DMS153 (cell line): Measurements from ENCODE around the gene CREB3L1.
A peak's percentile ranks its signal among the peaks of the same experiment; 100 is the strongest.

ENCODE experiments used
- DNase-seq: peaks from one replicate; lab custom pipeline; 2025; lab: John Stamatoyannopoulos, UW

The CREB3L1 gene

DNA sequence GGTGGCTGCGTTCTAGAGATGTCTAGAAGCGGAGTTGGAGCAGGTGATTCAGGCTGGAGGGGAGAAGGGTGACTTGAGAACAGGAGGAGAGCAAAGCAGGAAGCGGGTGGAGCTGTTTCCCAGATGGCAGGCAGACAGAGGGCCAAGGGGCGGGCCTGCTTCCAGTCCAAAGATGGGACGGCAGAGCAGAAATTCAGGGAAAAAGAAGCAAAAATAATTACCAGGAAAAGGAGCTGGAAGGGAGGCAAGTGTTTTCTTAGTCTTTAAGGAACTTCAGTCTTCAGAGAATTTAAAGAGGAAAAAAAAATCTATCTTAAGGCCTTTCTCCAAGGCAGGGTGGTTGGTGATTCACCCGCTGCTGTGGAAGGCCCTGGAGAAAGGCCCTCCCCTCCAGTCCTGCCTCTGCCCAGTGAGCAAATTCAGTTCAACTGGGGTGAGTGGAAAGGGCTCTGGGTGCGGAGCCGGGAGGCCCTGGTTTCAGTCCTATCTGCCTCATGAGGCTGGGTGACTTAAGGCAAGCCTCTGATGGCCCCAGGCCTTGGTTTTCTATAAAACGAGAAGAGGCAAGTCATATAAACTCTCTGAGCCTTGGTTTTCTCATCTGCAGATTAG, 4.5 kb upstream of the CREB3L1 start:
- peak; percentile 51 for DNase-seq

DNA sequence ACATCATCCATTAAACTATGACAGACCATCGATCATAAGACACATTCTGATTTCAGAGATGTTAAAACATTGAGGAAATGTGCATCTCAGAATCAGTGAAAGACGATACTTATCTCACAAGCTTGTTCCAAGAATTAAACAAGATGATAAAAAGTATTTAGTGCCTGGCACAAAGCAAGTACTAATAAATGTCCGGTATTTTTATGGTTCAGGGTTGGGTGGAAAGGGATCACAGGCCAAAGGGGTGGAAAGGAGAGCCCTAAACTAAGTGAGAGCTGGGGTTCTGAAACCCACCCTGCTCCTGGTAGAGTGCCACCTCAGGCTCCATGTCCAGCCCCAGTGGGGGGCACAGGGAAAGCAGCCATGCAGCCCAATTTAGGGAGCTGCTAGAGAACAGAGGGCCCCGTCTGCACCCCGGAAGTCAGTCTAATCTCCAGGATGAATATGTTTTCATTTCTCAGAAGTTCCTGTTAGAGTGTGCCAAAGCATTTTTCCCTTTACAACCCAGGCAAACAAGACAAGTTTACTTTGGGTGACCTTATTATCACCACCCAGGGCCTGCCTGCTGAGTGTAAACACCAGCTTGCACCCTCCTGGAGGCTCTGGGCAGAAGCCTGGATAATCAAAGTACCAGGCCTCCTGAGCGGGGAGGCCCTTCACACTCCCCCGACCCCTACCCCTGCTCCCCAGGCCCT, 3.8 kb upstream of the CREB3L1 start:
- peak; percentile 82 for DNase-seq

DNA sequence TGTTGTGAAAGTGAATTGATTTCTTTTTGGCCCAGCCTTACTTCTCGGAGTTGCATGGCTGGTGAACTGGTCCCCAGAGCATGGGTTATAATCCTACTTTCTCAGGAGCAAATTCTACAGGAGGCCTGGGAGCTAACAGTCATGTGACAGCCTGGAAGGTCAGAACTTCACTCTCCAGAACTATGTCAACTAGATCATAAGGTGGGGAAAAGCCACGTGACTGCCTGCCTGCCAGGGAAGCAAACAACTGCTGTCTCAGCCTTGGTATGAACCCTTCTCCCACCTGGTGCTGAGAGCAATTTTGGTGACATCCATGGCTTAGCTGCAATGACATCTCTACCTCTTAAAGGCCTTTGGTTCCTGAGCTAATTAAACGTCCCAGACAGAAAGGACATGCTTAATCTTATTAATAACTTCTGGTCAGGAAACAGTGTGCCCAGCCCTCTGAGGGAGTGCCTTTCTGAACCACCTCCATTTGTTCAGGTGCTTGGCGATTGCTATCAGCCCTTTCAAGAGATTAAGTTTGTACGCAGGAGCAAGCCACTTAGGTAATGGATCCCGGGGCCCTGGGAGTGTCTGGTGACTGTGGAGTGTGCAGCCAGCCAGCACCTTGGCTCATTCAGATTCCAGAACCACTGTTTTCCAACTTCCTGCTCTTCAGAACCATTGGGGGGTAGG, 1.4 kb upstream of the CREB3L1 start:
- no peak for DNase-seq

DNA sequence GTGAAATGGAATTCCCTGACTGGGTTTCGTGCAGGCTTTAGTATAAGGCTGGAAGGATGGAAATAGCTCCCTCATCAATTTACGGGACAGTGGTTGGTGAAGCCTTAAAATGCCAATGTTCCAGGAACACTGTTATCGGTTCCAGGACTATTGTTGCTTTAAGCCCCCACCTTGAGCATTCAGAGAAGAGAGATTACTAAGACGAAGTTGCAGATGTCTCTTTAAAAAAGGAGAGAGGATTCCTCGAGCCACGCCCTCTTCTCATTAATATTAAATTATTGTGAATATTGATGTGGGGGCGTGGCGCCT, 195 bp upstream of the CREB3L1 start:
- no peak for DNase-seq

DNA sequence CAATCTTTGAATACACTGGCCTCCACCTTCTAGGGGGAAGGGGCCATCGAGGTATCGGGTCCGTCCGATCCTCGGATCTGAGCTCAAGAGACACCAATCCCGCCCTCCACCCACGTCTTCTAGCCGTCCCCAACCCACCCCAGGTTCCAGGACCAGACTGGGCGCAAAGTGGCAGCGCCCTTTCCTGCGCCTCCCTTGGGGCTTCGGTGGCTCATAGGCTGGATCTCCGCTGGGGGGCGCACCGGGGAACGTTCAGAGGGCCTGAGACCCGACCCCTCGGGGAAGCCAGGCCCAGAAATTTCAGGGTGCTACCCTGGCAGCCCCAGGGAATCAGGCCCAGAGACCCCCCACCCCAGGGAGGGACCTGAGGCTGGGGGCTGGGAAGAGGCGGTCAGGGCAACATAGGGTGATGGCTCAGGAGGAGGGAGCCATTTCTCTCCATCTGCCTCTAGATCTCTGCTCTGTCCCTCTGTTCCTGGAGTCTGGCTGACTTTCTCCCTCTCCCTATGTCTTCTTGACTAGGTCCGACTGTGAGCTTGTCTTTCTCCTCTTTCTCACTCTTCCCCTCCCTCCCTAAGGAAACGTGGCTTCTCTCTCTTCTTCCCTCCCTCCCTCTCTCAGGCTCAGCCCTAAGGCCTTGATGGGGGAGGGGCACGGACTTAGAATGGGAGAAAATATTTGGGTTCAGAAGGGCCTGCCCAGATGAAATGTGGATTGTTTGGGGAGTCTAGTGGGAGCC, 1.1 kb downstream of the CREB3L1 start:
- DNase-seq: no peak

DNA sequence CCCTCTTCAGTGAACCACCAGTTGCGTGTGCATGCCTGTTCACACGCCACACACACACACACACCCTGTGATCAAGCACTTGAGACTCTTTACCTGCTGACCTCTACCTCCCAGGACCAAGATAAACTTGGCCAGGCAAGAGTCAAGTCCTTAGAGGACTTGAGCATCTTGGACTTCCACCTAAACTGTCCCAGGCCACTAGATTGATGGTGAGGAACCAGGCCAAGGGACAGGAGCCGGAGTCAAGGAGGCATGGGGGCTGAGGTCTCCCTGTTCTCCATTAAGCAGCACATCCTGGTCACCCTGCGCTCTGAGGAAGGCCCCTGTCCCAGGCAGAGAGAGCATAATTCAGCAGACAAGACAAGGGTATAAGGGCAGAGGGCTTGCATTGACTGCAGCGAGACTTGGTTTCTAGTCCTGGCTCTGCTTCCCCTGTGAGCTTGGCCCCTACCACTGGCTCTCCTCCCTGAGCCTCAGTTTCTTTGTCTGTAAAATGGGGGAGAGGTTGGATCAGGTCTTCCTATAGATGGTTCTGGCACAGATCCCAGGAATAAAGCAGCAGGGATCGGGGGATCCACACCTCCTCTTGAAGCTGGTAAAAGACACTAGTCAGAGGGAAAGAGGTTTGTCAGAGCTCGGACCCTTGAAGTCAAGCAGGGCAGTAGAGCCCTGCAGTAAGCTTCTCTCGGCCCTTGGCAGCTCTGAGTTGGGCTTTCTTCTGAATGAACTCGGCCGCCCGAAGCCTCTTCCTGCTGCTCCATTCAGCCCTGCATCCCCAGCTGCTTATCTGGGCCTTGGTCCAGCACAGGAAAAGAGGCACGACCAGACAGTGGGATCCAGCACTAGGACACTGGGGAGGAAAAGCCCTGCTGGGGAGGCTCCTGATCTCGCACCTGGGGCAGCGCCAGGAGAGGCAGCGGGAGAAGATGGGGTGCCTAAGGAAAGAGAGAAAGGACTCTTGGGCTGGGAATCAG, 2.0 kb downstream of the CREB3L1 start:
- no peak for DNase-seq

DNA sequence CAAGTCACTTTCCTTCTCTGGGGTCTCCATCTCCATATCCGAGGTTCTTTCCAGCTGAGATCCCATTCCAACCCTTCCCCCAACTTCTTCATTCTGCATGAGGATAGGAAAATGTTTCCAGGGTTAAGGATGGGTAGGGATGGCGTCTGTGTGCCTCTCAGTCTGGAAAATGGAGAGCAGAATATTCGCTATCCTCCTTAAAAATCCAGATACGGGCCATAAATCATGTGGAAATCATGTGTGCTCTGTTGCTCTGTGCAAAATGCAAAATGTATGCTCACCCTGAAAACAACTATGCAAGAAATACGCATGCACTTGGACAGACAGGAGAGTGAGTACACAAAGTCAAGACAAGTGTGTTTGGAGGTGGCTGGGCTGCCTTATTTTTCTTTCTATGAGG, 3.2 kb downstream of the CREB3L1 start:
- no peak for DNase-seq

DNA sequence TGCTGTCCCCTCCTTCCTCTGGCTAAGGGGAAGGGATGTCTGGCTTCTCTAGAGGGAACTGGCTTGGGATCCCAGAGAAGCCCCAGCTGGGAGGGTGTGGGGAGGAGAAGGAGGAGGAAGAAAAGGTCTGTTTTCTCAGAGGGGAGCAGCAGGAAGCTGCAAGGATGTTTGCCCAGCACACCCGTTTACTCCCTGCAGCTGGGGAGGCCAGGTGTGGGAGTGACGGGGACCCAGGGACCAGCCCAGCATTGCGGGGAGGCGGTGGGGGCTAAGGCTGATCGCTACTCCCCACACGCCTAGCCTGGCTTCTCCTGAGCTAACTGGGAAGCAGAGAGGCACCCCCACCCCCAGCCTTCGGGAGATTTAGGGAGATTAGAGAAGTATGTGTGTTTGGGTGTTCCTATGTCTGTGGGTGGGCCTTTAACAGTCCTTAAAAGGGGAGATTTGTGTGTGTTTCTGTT, 3.9 kb downstream of the CREB3L1 start:
- no peak for DNase-seq

DNA sequence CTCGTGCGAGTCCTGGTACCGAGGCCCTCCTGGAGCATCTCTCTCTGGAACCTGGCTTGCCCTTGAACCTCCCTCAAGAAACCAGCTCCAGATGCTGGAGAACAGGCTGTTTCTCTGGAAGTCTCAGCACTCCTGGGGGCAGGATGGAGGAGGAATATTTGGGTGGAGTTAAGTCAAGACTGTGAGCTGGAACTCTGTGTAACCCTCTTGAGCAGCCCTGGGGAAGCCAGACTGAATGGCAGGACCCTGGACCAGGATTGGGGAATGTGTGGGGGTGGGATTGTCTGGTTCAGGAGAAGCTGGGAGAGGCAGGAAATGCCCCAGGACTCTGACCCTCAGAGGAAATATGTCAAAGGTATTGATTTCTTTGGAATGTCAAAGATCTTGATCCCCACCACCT, 7.7 kb downstream of the CREB3L1 start:
- no peak for DNase-seq

DNA sequence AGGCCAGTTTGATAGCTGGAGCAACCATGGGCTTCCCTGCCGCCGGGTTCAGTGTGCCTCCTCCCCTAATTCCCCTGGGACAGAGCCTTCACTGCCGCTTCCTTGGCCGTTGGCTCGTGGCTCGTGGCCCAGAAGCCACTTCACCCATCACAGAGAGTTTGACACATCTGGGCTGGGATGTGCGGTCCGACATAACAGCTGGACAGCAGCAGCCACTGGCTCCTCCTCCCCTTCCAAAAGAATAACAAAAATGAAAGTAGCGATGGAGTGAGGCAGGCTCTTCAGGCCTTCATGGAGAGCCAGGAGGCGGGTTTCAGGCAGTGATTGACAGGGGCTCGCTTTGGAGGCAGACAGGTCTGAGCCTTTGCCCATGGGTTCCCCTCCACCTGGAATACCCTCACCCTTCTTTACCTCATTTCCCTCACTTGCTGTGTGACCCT, 8.2 kb downstream of the CREB3L1 start:
- peak; percentile 44 for DNase-seq

DNA sequence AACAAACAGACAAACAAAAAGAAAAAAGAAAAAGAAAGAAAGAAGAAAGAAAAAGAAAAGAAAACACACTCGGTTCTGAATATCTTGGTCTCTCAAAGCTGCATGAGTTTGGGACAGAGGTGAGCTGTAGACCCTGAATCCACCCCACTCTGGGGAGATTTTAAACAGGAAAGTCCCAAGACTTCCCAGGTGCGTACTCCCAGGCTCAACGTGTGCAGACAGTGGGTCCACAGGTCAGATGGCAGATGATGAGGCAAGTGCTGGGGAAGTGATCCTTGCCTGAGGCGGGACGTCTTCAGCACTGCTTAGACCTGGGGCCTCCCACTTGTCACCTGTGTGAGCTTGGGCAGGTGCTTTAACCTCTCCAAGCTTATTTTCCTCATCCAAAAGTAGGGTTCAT, 9.3 kb downstream of the CREB3L1 start:
- DNase-seq: no peak

DNA sequence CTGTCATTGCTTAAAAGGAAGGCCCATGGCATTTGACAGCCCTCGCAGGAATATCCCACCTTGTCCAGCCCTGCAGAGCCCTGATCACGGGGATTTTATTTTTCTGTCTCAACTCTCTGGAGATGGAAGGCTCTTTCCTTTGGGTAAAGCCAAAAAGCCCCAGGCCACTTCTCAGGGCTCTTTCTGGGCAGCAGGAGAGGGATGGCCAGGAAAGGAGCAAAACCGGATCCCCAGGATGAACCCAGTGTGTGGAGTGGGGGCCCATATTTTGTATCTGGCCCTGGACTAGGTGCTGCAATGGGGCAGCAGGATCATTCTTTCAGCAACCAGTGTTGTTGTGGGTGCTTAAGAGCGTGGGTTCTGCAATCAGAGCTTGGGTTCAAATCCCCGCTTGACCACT, 11.0 kb downstream of the CREB3L1 start:
- DNase-seq: no peak

DNA sequence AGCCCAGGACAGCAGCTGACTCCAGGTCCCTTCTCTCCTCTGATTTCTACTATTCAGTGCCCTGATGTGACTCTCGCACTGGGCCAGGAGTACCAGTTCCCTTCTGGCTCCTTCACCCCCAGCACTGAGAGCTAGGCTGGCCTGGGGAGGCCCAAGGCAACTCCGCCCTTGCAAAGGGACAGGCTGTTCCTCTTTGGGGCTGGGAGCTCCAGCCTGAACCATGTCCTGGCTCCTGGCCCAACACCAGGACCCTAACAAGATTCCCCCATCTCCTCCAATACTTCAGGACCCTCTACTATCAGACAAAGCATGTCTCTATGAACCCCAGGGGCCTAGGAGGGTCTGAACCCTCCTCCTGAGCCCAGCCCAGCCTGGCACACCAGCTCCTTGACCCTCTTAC, 12.5 kb downstream of the CREB3L1 start:
- no peak for DNase-seq

DNA sequence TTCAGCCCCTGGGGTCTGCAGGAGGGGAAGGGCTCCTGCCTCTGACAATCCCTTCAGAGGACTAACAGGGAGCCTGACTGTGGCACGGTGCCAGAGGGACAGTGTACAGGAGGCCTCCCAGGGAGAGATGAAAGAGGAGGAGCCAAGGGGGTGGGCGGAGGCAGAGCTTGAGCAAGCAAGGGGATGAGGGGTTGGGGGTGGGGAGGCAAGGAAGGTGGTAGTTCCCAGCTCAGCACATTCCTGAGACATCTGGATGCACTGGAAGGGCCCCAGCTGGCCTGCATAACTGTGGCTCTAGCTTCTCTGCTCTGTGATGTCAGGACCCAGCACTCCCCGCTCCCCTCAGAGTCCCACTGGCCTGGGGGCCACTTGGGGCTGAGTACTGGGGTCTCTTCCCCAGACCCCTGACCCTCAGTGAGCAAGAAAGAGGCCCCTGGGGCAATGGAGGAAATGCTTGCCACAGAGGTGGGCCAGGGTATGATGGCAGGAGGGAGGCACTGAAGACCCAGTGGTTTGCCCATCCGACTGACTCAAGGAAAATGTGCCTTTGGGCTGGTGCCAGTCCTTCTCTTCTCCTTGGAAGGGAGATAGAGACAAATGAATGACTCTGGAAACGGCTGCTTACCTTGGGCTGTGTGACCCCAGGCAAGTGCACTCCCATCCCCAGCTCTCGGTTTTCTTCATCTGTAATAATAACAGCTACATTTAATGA, 13.3 kb downstream of the CREB3L1 start:
- DNase-seq: no peak

DNA sequence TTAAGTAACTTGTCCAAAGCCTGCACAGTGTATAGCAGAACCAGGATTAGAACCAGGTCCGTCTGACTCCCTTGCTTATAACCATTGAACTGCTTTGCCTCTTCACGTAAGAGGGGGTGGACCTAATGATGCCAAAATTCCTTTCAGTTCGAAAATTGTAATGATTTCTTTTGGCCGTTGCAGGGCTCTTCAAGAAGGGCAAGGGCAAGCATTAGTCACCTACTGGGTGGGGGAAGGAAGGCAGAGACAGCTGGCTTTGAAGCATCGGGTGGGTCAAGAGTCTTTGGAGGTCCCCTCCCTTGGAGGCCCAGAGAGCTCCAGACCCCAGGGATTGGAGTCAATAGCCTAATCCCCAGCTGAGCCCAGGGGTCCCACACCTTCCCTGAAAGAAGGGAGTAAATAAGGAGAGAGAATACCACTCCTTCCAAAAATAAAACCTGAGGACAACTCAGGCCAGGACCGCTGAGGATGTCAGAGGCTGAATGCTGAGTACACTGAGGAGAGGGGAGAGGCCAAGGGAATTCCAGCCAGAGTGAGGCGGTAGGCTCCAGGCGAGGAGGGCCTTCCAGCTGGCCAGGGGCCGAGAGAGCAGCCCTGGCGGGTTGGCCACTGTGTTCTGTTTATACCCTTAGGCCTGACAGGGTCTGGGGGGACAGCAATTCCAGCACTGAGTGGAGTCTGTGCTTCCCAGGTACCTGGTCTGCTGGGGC, 14.1 kb downstream of the CREB3L1 start:
- no peak for DNase-seq

DNA sequence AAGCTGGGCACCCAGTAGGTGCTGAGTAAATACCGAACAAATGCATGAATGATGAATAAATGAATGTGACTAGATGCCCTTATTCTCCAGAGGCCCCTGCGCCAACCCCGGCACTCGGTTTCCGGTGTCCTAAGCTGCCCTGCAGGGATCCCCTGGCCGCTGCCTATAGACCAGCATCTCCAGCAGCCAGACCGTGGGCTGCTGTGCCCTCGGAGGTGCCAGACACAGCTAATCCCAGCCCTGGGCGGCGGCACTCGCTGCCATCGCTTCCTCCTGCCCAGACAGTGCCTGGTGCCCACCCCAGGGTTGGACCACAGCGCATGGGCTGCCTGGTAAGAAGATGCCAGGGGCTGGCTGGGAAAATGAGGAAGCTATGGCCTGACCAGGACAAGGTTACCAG, 15.6 kb downstream of the CREB3L1 start:
- no peak for DNase-seq

DNA sequence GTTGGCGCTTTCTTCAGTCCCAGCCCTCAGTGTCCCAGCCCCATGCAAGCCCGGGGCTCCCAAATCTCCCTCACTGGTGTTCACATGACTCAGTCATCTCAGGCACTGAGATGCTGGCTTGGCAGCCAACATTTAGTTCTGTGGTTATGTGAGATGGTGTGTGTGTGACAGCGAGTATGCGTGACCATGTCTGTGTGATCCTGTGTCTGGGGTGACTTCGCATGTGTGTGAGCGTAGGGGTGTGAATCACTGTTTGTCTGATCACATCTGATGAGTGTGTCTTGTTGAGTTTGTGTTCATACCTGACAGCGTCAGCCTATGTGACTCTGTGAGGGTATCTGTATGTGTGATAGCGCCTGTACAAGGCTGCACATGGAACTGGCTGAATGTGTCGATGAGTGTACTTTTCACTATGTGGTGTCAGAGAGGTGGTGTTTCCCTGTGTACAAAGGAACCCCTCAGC, 16.2 kb downstream of the CREB3L1 start:
- DNase-seq: no peak

DNA sequence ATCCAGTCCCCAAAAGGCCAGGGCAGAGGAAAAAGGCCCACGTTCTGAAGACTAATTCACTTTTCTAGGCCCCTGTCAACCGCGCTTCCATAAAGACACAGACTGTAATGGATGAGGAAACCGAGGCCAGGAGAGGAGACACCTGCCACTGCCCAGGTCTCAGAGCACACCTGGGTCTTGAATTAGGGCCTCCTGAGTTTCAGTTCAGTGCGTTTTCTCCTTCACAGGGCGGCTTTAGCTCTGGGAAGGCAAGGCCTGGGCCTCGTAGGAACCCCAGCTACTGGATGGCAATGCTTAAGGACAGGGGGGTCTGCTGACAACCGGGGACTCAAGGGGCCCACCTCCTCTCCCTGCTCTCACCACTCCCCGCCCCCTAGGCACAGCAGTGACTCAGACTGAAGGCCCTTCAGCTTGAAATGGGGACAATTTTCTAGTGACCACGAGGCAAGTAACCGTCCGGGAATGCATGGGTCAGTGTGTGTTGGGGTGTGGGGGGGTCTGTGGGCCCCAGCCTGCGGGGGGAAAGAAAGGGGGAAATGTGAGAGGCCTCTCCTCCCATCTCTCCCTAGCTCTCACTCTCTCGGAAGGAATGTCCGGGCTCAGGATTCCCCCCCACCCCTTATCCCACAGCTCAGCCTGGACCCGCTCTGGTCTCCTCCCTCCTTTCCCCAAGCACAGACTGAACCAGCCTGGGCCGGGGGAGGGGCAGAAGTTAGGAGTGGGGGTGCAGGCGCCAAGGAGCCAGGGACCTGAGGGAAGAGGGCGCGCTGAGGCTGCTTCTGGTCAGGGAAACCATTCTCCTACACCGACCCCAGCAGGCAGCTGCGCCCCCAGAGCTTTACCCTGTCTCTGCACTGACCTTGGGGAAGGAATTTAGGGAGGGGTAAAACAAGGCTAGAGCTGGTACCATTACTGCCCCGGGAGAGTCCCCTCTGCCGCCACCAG, 17.2 kb downstream of the CREB3L1 start:
- DNase-seq: no peak
